DMS79 treated with DMSO at 0.1 percent for 48 hours (cell line): ENCODE results near the gene CD69.

Experiments
- DNase-seq: peaks from one replicate; lab custom pipeline; 2025; lab: John Stamatoyannopoulos, UW

Gene CD69

GRCh38 chr12:9760699-9761418, at the start of gene CD69:
Gene CD69, minus strand, starts transcription at chr12:9760901. Its CDS starts 81 bp downstream, at chr12:9760820.
- no peak for DNase-seq

DNA sequence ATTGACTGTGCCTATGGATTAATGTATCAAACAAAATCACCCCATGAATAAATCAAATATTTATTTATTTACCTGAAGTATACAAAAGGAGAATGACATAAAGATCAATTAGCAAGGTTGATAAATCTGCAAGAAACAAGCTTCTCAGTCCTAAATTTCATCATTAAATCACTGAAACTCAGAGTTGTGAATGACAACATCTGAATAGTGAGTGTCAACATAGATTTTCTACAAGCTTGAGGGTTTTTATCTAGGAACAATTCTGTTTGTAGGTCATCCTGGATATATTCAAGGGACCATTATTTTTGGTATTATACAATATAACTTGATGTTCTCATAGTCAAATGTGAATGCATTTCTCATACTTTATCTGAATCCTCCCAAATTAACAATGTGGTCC, 49.2 kb upstream of the CD69 start:
- no peak for DNase-seq

GRCh38 chr12:9809338-9809737, 48.6 kb upstream of the CD69 start:
- DNase-seq: no peak

- DNase-seq: no peak
These were observed 47.8 kb upstream of the CD69 start for GRCh38 chr12:9808504-9808903.

GRCh38 chr12:9806714-9807113, 46.0 kb upstream of the CD69 start:
- DNase-seq: no peak

- DNase-seq: no peak
These were observed 45.2 kb upstream of the CD69 start for GRCh38 chr12:9805883-9806282.

- no peak for DNase-seq
These were observed 39.3 kb upstream of the CD69 start for GRCh38 chr12:9799961-9800360.

GRCh38 chr12:9797722-9798619, 37.3 kb upstream of the CD69 start:
- DNase-seq: no peak

- DNase-seq: no peak
These were observed 36.3 kb upstream of the CD69 start for GRCh38 chr12:9796971-9797370.

GRCh38 chr12:9796346-9796745, 35.6 kb upstream of the CD69 start:
- DNase-seq: no peak

GRCh38 chr12:9795945-9796344, 35.2 kb upstream of the CD69 start:
- no peak for DNase-seq

DNA sequence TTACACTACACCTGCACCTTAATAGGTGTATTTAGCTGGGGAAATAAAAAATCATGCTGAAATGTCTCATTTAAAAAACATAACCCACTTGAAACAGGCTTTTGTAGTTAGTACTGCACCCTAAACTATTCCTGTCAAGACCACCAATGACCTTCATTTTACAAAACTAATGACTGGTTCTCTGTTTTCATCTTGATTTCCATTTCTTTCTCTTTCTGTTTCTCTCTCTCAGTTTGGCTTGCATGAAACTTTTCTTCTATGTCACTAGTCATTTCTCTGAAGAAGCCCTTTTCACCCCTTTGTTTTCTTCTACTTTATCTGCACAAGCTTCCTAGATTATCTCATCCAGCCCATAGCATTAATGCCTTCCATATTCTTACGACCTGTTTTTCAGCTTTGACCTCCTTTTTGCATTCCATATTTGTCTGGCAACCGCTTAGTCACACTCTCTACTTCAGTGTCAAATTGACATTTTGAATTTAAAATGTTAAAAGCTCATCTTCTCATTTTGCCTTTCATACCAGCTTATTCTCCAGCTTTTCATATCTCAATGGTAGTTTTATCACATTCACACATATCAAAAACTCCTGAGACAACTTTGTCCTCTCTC, 33.9 kb upstream of the CD69 start:
- no peak for DNase-seq

GRCh38 chr12:9793779-9794395, 33.2 kb upstream of the CD69 start:
- no peak for DNase-seq

DNA sequence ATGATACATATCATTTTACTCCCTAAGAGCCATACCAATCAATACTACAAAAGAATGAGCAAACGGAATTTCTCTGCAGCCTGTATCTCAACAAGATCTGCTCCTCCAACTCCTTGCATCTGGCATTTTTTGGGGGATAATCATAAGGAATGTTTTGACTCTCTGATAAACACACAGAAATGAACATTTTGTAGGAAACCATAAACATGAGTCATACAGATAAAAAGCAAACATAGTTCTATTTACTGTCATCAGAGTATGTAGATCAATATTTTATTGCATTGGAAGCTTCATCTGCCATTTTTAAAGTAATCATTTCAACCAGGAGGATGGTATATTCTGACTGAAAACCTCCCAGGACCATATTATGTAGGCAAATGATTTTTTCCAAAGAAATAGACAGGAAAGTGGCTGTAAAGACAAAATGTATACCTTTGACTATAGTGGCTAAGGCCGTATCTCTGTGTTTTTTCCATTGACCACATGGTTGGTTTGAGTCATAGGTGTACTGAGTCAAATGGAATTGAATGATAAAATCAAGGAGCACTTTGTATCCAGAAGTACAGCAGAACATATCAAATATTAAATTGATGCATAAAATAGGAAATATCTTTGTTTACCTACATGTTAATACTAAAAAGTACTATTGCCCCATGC, 32.4 kb upstream of the CD69 start:
- DNase-seq: no peak

DNA sequence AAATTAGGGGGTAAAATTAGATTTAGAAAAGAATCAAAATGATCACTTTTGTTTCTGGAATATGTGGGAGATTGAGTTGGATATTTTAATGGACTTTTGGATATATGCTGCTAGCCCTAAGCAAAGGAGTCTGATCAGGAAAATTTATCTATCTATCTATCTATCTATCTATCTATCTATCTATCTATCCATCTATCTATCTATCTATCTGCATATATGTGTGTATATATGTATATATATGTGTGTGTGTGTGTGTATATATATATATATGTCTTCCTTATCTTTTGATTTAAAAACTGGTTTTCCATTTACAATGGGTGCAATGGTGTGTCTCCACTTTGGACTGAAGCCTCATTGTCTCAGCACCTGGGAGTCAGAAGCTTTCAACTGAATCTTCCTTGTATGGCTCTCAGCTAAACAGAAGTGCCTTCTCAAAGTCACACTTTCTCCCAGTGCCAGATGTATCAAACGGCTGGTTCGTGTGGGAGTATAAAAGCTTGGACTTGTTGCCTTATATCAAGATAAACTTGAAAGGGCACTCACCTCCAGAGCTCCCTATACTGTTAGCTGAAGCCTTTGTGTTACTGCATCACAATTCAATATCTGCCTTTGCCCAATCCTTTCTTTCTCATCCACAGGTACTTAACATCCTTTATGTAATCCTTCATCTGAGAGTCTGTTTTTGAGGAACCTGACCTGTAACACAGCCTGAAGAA, 31.6 kb upstream of the CD69 start:
- no peak for DNase-seq

DNA sequence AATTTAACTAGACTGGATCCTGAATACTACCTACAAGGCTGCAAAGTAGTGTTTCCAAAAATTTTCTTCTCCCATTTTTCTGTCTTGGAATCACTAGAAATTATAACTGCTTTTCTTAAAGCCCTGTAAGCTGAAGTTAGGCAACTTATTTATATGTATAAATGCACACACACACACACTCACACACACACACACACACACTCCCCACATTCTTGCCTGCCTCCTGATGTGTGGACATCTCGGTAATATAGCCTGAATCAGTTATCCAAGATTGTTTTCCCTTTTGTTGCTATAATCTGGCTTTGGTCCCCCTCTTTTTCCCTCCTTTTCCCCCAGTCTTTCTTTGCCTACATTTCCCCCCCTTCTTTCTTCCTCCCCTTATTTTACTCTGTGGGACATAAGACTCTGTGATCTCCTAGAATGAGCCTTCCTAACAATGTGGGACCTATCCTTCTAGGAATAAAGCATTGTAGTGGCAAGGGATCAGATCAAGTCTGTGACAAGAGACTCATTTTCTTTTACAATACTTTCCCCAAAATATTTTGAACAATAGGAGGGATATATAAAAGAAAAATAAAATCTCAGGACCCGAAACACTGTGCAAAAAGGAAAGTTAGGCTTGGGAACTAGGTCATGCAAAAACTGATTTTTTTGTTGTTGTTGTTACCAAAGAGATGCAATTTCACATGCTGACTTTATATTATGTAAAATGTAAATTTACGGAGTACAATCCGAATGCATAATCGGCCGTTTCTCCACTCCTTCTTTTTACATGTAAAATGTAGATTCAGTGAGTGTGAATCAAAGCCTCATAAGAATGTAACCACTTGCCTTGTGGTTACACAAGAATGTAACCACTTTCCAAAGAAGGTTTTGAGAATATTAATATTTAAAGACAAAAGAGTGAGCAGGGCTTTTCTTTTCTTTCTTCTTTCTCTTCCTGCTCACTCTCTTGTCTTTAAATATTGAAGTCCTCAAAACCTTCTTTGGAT, 26.3 kb upstream of the CD69 start:
- no peak for DNase-seq

DNA sequence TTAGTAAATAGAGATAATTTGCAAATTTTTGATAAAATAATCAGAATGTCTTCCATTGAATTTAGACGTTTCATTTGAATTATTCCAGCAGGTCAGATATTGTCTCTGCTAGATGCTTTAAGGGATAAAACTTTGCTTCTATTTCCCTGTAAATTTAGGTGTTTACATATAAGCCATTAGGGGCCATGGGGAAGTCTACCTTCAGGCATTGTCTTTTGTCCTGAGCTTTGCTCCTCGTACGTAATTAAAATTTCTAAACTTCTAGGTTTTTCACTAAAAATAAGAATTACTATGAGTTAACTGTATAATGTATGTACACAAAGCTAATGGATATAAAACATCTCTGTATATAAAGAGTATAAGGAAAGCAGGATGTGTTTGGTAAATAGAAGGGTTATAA, 24.1 kb upstream of the CD69 start:
- no peak for DNase-seq

GRCh38 chr12:9784326-9784725, 23.6 kb upstream of the CD69 start:
- no peak for DNase-seq

- no peak for DNase-seq
These were observed 22.1 kb upstream of the CD69 start for GRCh38 chr12:9782547-9783382.
